T-cell (primary cell): ENCODE data around the gene CSRNP2. TPM values are rescaled to one million over a fixed set of nuclear protein-coding genes. Genes with fewer than 3 reads are reported as not detected.
"Not testable (repeated sequence)": the region's sequence is repeated elsewhere in the genome, so short reads cannot be mapped to it uniquely, and the experiment has no call there.

Experiments
- ATAC-seq, 4 experiments: fragments of 200-7000 bp in 3 of 4; fragments of 150-1000 bp in 1 of 4; cut with Tn5 transposase; replicated peaks in 1 of 4; 1 replicate in 3 of 4; 2 replicates in 1 of 4; pipeline ENCODE4 v1.10.0; 2021; ENCODE audit warnings: moderate library complexity in 3 of 4, mild to moderate bottlenecking in 2 of 4, moderate number of reproducible peaks in 1 of 4
- CTCF ChIA-PET, 2 donors: fragments of 300-600 bp; sonication (Branson Sonifier 250); formaldehyde crosslinking; loops; one replicate each; lab custom pipeline; 2022; ENCODE audit warnings: antibody characterized with exemption in 2 of 2; lab: Charles Lee
- POLR2A ChIA-PET, 2 donors: fragments of 300-600 bp; sonication (Branson Sonifier 250); formaldehyde crosslinking; loops; one replicate each; lab custom pipeline; 2022; ENCODE audit warnings: antibody characterized with exemption in 2 of 2; lab: Charles Lee
- DNase-seq, 35 experiments: peaks; one replicate each; pipeline versions ENCODE4 v3.0.0 to v3.0.0-alpha.2; 2013 to 2023
- H3K27ac ChIP-seq: one replicate; pipeline ENCODE4 v1.5.1; 2013; ENCODE audit warnings: low read length
- H3K27me3 ChIP-seq, 2 experiments: replicated peaks in 1 of 2; 1 replicate in 1 of 2; 2 replicates in 1 of 2; pipeline versions ENCODE4 v1.6.1 to v1.7.0; 2013; ENCODE audit warnings: low read length in 1 of 2, mixed read lengths in 1 of 2; ENCODE audit not compliant: control insufficient read depth in 2 of 2, insufficient read depth in 2 of 2; ENCODE audit errors: extremely low read depth in 1 of 2
- H3K36me3 ChIP-seq, 2 donors: 1 replicate in 1 of 2; 2 replicates in 1 of 2; pipeline versions ENCODE4 v1.6.1 to v1.7.0; 2013; ENCODE audit warnings: low read length in 1 of 2; ENCODE audit not compliant: control insufficient read depth in 2 of 2, insufficient read depth in 1 of 2; ENCODE audit errors: extremely low read depth in 1 of 2
- H3K4me1 ChIP-seq, 2 experiments: 1 replicate in 1 of 2; 2 replicates in 1 of 2; pipeline versions ENCODE4 v1.6.1 to v1.7.0; 2013; ENCODE audit warnings: low read length in 2 of 2, mixed read lengths in 1 of 2; ENCODE audit not compliant: insufficient read depth in 2 of 2, control insufficient read depth in 1 of 2; ENCODE audit errors: extremely low read depth in 1 of 2
- H3K4me3 ChIP-seq, 2 donors: 1 replicate in 1 of 2; 2 replicates in 1 of 2; pipeline versions ENCODE4 v1.5.1 to v1.7.0; 2013; ENCODE audit warnings: mild to moderate bottlenecking in 2 of 2, low read length in 1 of 2, moderate library complexity in 1 of 2; ENCODE audit not compliant: control insufficient read depth in 1 of 2; ENCODE audit errors: extremely low read depth in 1 of 2
- H3K9me3 ChIP-seq: 2 replicates; pipeline ENCODE4 v1.7.0; 2013
- H3K27ac Mint-ChIP-seq, 2 donors: one replicate each; pipeline ENCODE4 v1.8.0; 2020 to 2021; ENCODE audit warnings: mild to moderate bottlenecking in 2 of 2, mixed read lengths in 2 of 2
- H3K27me3 Mint-ChIP-seq, 2 donors: one replicate each; pipeline ENCODE4 v1.8.0; 2021 to 2022; ENCODE audit warnings: mixed read lengths in 2 of 2
- H3K36me3 Mint-ChIP-seq: one replicate; pipeline ENCODE4 v1.8.0; 2021; ENCODE audit warnings: mixed read lengths
- H3K4me1 Mint-ChIP-seq, 3 donors: one replicate each; pipeline ENCODE4 v1.8.0; 2020 to 2022; ENCODE audit warnings: mixed read lengths in 3 of 3, mild to moderate bottlenecking in 1 of 3
- H3K4me3 Mint-ChIP-seq, 3 donors: one replicate each; pipeline ENCODE4 v1.8.0; 2020 to 2022; ENCODE audit warnings: mild to moderate bottlenecking in 3 of 3, mixed read lengths in 3 of 3, moderate library complexity in 3 of 3
- H3K9me3 Mint-ChIP-seq, 3 donors: one replicate each; pipeline ENCODE4 v1.8.0; 2020 to 2022; ENCODE audit warnings: mixed read lengths in 3 of 3
- WGBS: methylation state at CpG from one replicate; pipeline ENCODE4 v1.1.5; 2013; ENCODE audit warnings: missing lambda C conversion rate; ENCODE audit not compliant: insufficient coverage; 5-methylcytosine and 5-hydroxymethylcytosine counted together
- total RNA-seq, 35 experiments: library from RNA in 6 of 35; stranded (reverse) in 6 of 35; fragments of 120-200 nt in 1 of 35; gene quantifications; one replicate each; pipeline versions ENCODE4 v1.2.1 to v1.2.4 and lab custom pipeline; 2013 to 2026

The CSRNP2 gene
- total RNA-seq, 5 donors from 2014 or later (not counting 1 experiment from before 2014, with no cell fraction given): 24.4 to 37.3 (median 34.3) TPM

DNA sequence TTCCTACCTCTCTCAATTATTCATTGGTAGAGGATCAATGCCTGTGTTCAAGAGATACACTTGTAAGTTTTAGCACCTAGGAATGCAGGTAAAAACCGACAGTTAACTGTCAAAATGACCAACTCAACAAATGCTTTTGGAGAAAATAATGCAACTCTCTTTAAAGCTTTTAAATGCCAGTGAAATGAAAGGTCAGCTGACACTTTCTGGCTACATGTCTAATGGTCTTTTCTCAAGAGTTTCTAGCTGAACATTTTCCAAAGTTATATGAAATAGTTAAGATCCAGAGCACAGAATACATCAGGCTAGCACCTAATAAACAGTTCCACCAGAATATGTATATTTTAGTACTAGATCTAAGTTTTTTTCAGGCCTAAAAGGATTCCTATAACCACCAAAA lies 2.0 kb downstream of the CSRNP2 start:
- H3K36me3 Mint-ChIP-seq: peaks cover 8% of the 10 kb centered on the region
- H3K27me3 Mint-ChIP-seq: no peaks in the 10 kb centered on the region
- ChIA-PET POLR2A (interaction anchor here (0.5 to 0.7 kb wide), 3 partner anchors 81 to 975 kb away, joined by 3 read pairs; no protein-coding TSS in a partner anchor), CTCF (no interaction called here)
- H3K4me3 Mint-ChIP-seq: peak overlapping the region; percentile 93 to 100 (median 98)
- DNase-seq (no peak), ATAC-seq (no peak)
- H3K9me3 ChIP-seq: no peaks in the 10 kb centered on the region
- no CpG with 5 or more reads among the region's 1 CpG for WGBS
- H3K27ac Mint-ChIP-seq: peak overlapping the region in 1 of 2 donors; percentile 27
- H3K9me3 Mint-ChIP-seq: no peaks in the 10 kb centered on the region
- no peak overlapping the region for H3K27ac ChIP-seq
- peaks cover 0 to 2% of the 10 kb centered on the region in 2 donors for H3K36me3 ChIP-seq
- H3K4me1 Mint-ChIP-seq: peaks cover 51 to 53% (median 52%) of the 10 kb centered on the region in 3 donors
- no peak overlapping the region for H3K4me3 ChIP-seq
- H3K27me3 ChIP-seq: no peaks in the 10 kb centered on the region
- peaks cover 7 to 19% of the 10 kb centered on the region in 2 experiments for H3K4me1 ChIP-seq

GRCh38 chr12:51080136-51080535 lies 3.3 kb downstream of the CSRNP2 start:
- no peak for ATAC-seq
- Histone ChIP-seq H3K9me3 (no peaks in the 10 kb centered on the region), H3K36me3 (peaks cover 0 to 6% of the 10 kb centered on the region in 2 donors), H3K4me1 (peaks cover 7 to 21% of the 10 kb centered on the region in 2 experiments), H3K4me3 (no peak overlapping the region), H3K27ac (no peak overlapping the region), H3K27me3 (no peaks in the 10 kb centered on the region)
- no peak for DNase-seq
- no peaks in the 10 kb centered on the region for H3K27me3 Mint-ChIP-seq
- peaks cover 12% of the 10 kb centered on the region for H3K36me3 Mint-ChIP-seq
- H3K4me3 Mint-ChIP-seq: no peak overlapping the region
- ChIA-PET CTCF (no interaction called here), POLR2A (interaction anchor here in 1 of 2 donors (0.5 kb wide), 1 partner anchor 24 kb away, joined by 3 read pairs; no protein-coding TSS in a partner anchor)
- H3K9me3 Mint-ChIP-seq: no peaks in the 10 kb centered on the region
- peaks cover 60 to 62% (median 61%) of the 10 kb centered on the region in 3 donors for H3K4me1 Mint-ChIP-seq
- no CpG with 5 or more reads among the region's 4 CpGs for WGBS
- H3K27ac Mint-ChIP-seq: peak overlapping the region in 1 of 2 donors; percentile 5

DNA sequence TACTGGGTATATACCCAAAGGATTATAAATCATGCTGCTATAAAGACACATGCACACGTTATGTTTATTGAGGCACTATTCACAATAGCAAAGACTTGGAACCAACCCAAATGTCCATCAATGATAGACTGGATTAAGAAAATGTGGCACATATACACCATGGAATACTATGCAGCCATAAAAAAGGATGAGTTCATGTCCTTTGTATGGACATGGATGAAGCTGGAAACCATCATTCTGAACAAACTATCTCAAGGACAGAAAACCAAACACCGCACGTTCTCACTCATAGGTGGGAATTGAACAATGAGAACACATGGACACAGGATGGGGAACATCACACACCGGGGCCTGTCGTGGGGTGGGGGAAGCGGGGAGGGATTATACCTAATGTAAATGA lies 4.5 kb downstream of the CSRNP2 start:
- H3K4me3 ChIP-seq, H3K27ac Mint-ChIP-seq, H3K27ac ChIP-seq, H3K27me3 Mint-ChIP-seq, CTCF ChIA-PET, H3K9me3 Mint-ChIP-seq, POLR2A ChIA-PET, DNase-seq, H3K27me3 ChIP-seq, H3K9me3 ChIP-seq, ATAC-seq, H3K4me3 Mint-ChIP-seq, H3K36me3 ChIP-seq: not testable (repeated sequence)
- H3K4me1 ChIP-seq: peaks cover 7 to 20% of the 10 kb centered on the region in 2 experiments
- Mint-ChIP-seq H3K4me1 (peaks cover 56 to 62% (median 60%) of the 10 kb centered on the region in 3 donors), H3K36me3 (peaks cover 15% of the 10 kb centered on the region)
- no CpG with 5 or more reads among the region's 6 CpGs for WGBS

DNA sequence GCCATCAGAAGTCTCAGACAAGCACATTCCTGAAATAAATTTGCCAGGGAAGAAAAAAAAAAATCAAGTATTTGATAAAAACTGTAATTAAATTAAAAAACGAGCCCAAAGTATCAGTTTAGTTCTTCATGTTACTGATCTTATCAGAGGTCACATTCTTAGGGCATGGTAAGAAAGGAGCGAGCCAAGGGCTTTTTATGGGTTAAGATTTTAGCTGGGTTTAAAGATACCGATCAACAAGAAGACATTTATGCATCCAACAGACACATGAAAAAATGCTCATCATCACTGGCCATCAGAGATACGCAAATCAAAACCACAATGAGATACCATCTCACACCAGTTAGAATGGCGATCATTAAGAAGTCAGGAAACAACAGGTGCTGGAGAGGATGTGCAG lies 5.0 kb downstream of the CSRNP2 start:
- ATAC-seq, H3K27ac Mint-ChIP-seq, H3K27me3 ChIP-seq, H3K9me3 ChIP-seq, CTCF ChIA-PET, H3K4me3 Mint-ChIP-seq, H3K4me3 ChIP-seq, POLR2A ChIA-PET, DNase-seq, H3K27me3 Mint-ChIP-seq, H3K27ac ChIP-seq, H3K9me3 Mint-ChIP-seq: not testable (repeated sequence)
- no CpG with 5 or more reads among the region's 5 CpGs for WGBS
- peaks cover 7 to 15% of the 10 kb centered on the region in 2 experiments for H3K4me1 ChIP-seq
- peaks cover 52 to 59% (median 55%) of the 10 kb centered on the region in 3 donors for H3K4me1 Mint-ChIP-seq
- H3K36me3 ChIP-seq: peaks cover 0 to 11% of the 10 kb centered on the region in 2 donors
- peaks cover 20% of the 10 kb centered on the region for H3K36me3 Mint-ChIP-seq

GRCh38 chr12:51077930-51078329 lies 5.5 kb downstream of the CSRNP2 start:
- Mint-ChIP-seq H3K36me3 (peaks cover 24% of the 10 kb centered on the region), H3K27ac (no peak overlapping the region), H3K27me3 (no peaks in the 10 kb centered on the region), H3K4me3 (no peak overlapping the region), H3K9me3 (no peaks in the 10 kb centered on the region), H3K4me1 (peaks cover 52 to 59% (median 52%) of the 10 kb centered on the region in 3 donors)
- Histone ChIP-seq H3K36me3 (peaks cover 0 to 14% of the 10 kb centered on the region in 2 donors), H3K4me1 (peaks cover 7 to 14% of the 10 kb centered on the region in 2 experiments), H3K27me3 (no peaks in the 10 kb centered on the region), H3K9me3 (no peaks in the 10 kb centered on the region), H3K4me3 (no peak overlapping the region), H3K27ac (no peak overlapping the region)
- WGBS: 84% methylated on average over 3 of the region's 5 CpGs
- CTCF ChIA-PET: no interaction called here
- POLR2A ChIA-PET: no interaction called here
- DNase-seq (no peak), ATAC-seq (no peak)

DNA sequence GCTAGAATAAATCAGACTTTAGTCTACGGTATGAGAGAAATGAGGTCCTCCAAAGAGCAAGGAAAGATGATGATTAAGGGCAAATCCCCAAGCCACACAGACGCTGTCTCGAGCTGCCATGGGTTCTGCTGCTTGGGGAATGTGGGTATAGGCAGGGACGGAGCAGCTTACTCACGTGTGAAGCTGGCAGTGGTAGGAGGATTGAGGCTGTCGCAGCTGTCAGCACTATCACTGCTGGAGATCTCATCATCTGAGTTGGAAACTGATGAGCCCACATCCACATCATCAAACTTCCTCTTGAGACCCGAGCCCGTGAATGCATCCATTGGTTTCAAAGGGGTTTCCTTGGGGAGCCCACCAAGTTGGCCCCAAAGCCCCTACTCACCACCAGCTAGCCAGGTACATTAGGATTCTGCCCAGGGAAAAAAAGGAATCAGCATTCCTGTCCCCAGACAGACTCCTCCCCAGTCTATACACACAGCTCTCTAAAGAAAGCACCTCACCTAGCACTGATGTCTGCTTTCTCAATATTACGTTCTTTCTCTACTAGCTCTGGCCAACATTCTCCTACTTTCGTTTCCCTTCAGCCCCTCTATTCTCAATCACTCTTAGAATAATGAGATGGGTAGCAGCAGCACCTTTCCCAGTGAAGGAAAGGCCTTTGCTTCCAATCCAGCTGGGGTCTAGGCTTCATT lies 7.0 kb downstream of the CSRNP2 start:
- peak in 1 of 35 experiments; percentile 3 for DNase-seq
- no peak overlapping the region for H3K4me3 ChIP-seq
- CTCF ChIA-PET: interaction anchor here in 1 of 2 donors (0.6 to 0.8 kb wide), 3 partner anchors 13 to 341 kb away, joined by 3 to 6 read pairs (median 3); a partner anchor contains a TSS
- no peaks in the 10 kb centered on the region for H3K9me3 Mint-ChIP-seq
- H3K4me3 Mint-ChIP-seq: no peak overlapping the region
- H3K36me3 ChIP-seq: peaks cover 4 to 27% of the 10 kb centered on the region in 2 donors
- H3K27ac Mint-ChIP-seq: peak overlapping the region; percentile 29 to 82
- H3K36me3 Mint-ChIP-seq: peaks cover 31% of the 10 kb centered on the region
- peak in 3 of 4 experiments; percentile 34 to 57 (median 48) for ATAC-seq
- H3K27me3 Mint-ChIP-seq: no peaks in the 10 kb centered on the region
- 45% methylated on average over 4 of the region's 10 CpGs for WGBS
- POLR2A ChIA-PET: interaction anchor here (0.6 to 0.7 kb wide), 2 partner anchors 55 to 897 kb away, joined by 3 to 8 read pairs; no protein-coding TSS in a partner anchor
- no peaks in the 10 kb centered on the region for H3K9me3 ChIP-seq
- no peaks in the 10 kb centered on the region for H3K27me3 ChIP-seq
- H3K27ac ChIP-seq: no peak overlapping the region
- H3K4me1 ChIP-seq: peaks cover 0 to 3% of the 10 kb centered on the region in 2 experiments
- H3K4me1 Mint-ChIP-seq: peaks cover 37 to 44% (median 37%) of the 10 kb centered on the region in 3 donors
